NCI-H1105 treated with DMSO at 0.1 percent for 48 hours (cell line): ENCODE results near the gene AHCYL2.
"Not testable (repeated sequence)": the region's sequence is repeated elsewhere in the genome, so short reads cannot be mapped to it uniquely, and the experiment has no call there.

Experiments used
- DNase-seq: peaks from one replicate; lab custom pipeline; 2025; lab: John Stamatoyannopoulos, UW

Gene AHCYL2

DNA sequence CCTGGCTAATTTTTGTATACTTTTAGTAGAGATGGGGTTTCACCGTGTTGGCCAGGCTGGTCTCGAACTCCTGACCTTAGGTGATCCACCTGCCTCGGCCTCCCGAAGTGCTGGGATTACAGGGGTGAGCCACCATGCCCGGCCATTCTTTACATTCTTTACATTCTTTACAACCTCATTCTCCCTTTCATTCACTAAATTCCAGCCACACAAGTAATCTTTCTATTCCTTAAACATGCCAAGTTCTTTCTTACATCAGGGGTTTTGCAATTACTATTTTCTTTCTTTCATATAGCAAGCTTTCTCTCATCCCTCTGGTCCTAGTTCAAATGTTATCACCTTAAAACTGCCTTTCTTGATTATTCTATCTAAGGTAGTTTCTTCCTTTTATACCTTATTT, 128.3 kb downstream of the AHCYL2 start:
- not testable (repeated sequence) for DNase-seq

- DNase-seq, result no peak
These were observed 129.8 kb downstream of the AHCYL2 start for GRCh38 chr7:129354428-129355157.

DNA sequence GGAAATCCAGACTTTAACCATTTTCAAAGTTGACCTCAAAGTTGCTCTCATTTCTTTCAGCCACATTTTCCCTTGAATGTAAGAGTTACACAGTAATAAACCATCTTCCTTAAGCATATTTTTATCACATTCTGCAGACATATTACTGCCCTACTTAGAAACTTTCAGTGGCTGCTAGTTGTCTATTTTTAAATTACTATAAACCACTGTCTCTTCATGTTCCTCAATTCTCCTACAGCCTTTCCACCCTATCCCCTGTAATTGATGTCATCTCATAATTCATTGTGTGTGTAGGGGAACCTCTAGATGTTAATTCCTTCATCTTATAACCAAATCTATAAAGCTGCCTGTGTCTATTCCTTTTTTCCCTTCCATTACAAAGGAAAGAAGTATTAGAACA, 131.3 kb downstream of the AHCYL2 start:
- DNase-seq, result no peak

DNA sequence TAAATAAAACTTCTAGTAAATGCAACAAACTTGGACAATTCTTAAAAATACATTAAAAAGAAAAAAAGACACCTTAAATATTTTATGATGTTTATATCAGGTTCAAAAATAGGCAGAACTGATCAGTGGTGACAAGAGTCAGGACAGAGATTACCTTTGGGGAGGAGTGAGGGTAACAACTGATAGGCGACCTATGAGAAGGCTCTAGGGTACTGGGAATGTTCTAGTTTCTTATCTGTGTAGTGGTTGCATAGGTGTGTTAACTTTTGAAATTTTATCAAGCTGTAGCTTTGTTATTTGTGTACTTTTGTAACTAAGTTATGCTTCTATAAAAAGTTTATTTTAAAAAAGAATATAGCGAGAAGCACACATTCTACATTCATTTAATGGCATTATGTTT, 134.3 kb downstream of the AHCYL2 start:
- no peak for DNase-seq

- DNase-seq, result no peak
These were observed 134.8 kb downstream of the AHCYL2 start for GRCh38 chr7:129359638-129360037.

- DNase-seq, result no peak
These were observed 136.9 kb downstream of the AHCYL2 start for GRCh38 chr7:129361771-129362170.

DNA sequence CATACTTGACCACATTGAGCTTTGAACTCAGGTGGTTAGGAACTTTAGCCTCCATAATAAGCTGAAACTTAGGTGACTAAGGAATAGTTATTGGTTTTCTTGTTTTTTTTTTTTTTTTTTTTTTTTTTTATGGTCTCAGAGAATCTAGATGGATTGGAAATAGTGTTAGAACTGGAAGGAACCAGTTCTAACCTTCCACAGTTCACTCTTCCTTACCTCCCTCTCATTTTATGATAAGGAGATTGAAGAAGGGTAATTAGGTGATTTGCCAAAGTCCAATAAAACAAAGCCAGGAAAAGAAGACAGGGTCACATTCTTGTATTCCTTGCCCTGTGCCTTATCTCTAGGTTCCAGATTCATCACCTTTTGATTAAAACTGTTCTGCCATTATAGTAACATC, 137.7 kb downstream of the AHCYL2 start:
- no peak for DNase-seq

DNA sequence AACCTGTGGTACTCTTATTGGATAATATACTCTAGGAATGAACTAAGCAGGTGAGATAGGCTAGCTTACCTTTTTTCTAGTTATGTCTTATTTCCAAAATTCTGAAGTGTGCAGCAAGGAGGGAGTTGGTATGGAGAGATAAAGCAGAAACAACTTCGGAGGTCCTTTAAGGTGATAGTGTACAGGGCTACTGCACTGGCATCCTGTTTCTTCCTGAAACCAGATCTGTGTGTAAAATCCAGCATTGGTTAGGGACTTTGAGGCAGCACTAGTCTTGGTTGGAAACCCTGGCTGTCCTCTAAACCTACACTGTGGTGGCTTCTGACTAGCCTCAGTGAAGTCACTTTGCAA, 142.5 kb downstream of the AHCYL2 start:
- no peak for DNase-seq

DNA sequence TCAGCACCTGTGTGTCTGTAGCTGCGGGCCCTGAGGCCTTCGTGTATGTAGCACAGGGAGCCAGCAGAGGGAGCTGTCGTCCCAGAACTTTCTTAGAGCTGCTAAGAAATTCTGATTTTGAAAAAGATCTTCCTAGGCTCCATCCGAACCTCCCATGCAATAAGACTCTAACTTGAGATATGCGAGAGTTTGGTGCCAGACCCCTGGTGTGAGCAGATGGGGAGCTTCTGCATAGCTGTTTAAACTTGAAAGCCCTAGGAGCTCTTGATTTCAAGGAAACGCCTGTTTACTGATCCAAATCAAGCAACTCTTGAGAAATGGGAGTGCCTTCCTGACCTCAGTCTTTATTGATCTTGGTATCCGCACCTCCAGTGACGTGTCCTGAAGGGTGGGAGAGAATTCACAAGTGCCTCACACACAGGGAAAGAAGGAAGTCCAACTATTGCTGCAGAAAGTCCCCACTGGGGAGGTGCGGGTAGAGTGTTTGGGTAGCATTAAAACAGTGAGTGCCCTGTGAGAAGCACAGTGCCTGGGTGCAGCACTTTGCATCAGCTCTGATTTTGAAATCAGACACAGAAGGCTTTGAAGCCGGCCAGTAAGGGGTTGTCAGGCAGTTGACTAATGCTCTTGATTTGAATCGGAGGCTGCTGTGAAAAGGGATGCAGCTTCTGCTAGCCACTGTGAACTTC, 143.0 kb downstream of the AHCYL2 start:
- DNase-seq, result peak; percentile 64

DNA sequence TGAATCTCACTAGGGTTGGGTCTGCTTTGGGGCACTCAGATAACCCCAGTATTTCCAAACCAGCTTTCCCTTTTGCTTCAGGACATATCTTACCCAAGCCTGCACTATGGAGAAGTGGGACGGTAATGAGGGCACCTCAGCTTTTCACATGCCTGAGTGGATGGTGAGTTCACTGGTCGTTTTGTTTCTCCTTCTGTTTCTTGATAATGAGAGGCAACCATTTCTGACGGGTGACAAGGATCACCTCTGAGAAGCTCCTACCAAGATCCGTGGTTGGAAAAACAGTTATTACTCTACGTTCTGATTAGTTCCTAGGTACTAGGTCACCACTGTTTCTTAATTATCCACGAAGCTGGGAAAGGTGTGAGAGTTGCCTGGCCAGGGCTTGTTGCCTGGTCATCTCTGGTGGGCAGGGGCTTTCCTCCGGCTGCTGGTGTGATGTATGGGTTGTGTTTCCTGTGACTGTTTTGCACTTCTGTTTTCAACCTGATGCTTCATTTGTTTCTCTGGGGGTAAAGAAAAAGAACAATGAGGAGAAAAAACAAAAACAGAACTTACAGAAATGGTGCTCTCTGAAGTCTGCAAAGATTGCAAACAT, 143.7 kb downstream of the AHCYL2 start:
- DNase-seq, result no peak

DNA sequence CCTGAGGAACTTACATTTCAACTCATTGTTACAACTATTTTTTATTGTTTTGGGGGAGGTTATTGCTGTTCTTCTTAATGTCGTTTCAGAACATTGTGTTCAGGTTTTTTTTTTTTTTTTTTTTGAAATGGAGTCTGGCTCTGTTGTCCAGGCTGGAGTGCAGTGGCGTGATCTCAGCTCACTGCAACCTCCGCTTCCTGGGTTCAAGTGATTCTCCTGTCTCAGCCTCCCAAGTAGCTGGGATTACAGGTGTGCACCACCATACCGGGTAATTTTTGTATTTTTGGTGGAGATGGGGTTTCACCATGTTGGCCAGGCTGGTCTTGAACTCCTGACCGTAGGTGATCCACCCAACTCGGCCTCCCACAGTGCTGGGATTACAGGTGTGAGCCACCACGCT, 144.6 kb downstream of the AHCYL2 start:
- DNase-seq, result not testable (repeated sequence)

DNA sequence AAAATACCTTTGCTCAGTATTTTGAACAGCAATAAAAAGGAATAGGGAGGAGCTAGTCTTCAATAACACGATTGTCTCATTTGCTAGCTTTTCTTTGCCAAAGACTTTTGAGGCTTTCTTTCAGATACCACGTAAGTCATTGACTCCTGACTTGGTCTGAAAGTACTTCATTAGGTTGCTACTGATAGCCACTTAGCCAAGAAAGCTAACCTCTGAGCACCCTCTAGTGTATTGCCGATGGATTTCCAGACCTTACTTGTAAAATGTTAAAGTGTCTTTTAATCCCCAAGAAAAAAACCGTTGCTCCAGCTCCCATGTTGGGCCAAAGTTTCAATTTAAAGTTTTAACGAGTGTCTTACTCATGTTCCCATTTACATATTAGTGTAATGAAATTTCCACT, 146.0 kb downstream of the AHCYL2 start:
- DNase-seq, result no peak

DNA sequence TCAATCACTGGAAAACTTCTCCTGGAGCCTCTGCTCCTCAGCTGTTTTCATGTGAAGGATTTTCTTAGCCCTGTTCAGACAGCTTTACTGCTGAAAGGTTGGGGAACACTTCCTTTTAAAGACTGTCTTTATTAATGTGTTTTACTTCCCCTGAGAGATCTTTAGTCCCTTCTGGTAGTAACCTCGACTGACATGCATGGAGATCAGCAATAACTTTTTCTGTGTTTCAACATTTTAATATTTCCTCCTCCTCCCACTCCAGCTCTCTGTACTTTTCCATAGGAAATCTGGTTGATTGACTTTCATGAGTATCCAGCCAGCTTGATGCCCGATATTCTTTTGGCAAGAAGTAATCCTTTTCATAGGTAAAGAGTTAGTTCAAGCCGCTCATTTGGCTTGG, 146.7 kb downstream of the AHCYL2 start:
- no peak for DNase-seq

DNA sequence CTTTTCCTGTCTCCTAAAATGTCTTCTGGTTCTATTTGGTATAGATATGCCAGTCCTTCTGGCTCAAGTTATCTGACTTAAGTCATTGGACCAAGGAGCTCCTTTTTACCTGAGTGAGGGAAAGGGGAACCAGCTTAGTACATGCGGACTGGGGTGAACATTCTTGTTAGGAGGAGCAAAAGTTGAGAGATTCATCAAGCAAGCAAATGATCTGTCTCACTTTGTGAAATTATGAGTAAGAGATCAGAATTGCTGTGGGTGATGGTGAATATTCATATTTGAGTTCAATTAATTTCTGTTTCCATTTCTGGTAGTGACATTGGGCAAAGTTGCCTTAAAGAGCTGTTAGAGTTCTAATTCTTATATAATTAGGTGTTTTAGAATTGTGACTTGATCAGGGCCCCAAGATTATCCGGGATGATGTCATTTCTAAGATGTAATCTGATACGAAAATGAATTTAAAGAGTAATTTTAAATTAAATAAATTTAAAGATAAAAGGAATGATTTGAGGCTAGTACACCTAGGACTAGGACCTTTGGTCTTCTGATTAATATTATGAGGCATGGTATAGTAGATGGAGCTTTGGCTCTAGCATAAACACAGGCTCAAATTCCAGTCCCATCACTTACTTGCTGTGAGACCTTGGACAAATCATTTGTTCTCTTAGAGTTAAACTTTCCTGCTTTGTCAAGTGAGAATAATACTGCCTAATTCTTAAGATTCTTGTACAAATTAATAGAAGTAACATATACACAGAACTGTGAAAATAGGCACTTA, 149.0 kb downstream of the AHCYL2 start:
- DNase-seq, result no peak

GRCh38 chr7:129375141-129375938, 150.5 kb downstream of the AHCYL2 start:
- peak; percentile 70 for DNase-seq

- DNase-seq, result peak; percentile 47
These were observed 151.4 kb downstream of the AHCYL2 start for GRCh38 chr7:129376076-129376777.

GRCh38 chr7:129376778-129377700, 152.2 kb downstream of the AHCYL2 start:
- no peak for DNase-seq

GRCh38 chr7:129381710-129382484, 157.1 kb downstream of the AHCYL2 start:
- DNase-seq, result no peak

- no peak for DNase-seq
These were observed 158.8 kb downstream of the AHCYL2 start for GRCh38 chr7:129383542-129384132.
